ENCODE data around the gene ZNF710. TPM values are rescaled to one million over a fixed set of nuclear protein-coding genes. Genes with fewer than 3 reads are reported as not detected.
A peak's percentile ranks its signal among the peaks of the same experiment; 100 is the strongest.

ZNF710 gene
- total RNA-seq, 4 donors from 2014 or later: 9.0 to 15.6 (median 11.2) TPM

DNA sequence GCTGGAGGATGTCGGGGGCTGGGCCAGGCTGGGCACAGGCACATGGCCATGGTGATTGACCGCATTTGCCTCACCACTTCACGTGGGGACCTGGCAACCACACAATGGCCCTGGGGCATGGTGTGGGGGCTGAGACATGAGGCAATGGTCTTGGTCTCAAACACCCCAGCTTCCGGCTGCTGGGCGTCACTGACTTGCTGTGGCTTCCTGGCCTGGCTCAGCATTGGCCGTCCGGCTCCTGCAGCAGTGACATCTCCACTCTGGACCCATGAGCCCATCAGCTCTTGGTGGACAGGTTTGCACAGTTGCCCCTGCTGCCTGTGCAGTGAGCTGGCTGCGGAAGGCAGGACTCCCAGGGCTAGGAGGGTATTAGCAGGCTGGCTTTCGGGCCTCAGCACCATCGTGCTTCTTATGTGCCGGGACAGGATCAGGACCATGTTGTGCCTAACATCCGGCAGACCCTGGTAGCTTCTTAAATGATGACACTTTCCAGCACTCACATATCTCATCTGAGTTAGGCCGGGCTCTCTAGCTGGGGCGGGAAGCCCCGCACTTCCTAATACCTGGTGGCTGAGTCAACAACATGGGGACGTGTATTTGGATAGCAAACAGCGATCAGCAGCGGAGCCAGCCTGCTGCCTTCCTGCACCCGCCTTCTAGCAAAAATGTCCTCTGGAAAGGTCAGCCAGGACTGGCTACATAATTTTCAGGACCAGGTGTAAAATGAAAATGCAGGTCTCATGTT, 34.1 kb downstream of the ZNF710 start:
- peaks cover 0 to 69% (median 40%) of the 10 kb centered on the region in 4 donors for H3K4me1 ChIP-seq
- no peak for TF ChIP-seq POLR2A (IDR thresholded peaks at IDR 0.05)
- peak in 1 of 2 donors; percentile 69 for TF ChIP-seq EP300 (IDR thresholded peaks at IDR 0.05)
- no peaks in the 10 kb centered on the region for H3K27me3 ChIP-seq
- peak overlapping the region in 3 of 4 donors; percentile 65 to 80 (median 78) for H3K27ac ChIP-seq
- H3K4me3 ChIP-seq: no peak overlapping the region
- DNase-seq (ENCODE audit: low spot score in 2 of 2): peak in 1 of 2 donors; percentile 42
- WGBS, 2 donors: 85 to 86% methylated on average over 17 to 18 of the region's 19 CpGs
- no peaks in the 10 kb centered on the region for H3K9me3 ChIP-seq
- no peaks in the 10 kb centered on the region for H3K36me3 ChIP-seq

DNA sequence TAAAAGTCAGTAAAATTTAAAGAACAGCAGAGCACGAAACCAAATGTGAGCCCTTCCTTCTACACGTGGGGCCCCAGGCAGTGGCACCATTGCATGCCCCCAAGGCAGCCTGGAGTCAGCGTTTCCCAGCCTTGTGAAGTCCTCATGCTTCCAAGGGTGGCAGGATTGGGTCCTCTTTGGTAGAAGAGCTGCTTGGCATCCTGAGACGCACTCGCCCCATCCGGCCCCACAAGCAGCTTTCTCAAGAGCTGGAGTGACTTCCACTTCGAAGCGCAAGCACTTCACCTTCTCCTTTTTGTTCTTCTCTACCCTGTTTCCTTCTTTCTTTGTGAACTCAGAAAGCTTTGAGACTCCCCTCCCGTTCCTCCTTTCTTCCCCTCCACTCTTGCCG, 34.7 kb downstream of the ZNF710 start:
- peak in 1 of 2 donors; percentile 37 for TF ChIP-seq EP300 (IDR thresholded peaks at IDR 0.05)
- no peak for TF ChIP-seq POLR2A (IDR thresholded peaks at IDR 0.05)
- TF ChIP-seq, protein P1, sequence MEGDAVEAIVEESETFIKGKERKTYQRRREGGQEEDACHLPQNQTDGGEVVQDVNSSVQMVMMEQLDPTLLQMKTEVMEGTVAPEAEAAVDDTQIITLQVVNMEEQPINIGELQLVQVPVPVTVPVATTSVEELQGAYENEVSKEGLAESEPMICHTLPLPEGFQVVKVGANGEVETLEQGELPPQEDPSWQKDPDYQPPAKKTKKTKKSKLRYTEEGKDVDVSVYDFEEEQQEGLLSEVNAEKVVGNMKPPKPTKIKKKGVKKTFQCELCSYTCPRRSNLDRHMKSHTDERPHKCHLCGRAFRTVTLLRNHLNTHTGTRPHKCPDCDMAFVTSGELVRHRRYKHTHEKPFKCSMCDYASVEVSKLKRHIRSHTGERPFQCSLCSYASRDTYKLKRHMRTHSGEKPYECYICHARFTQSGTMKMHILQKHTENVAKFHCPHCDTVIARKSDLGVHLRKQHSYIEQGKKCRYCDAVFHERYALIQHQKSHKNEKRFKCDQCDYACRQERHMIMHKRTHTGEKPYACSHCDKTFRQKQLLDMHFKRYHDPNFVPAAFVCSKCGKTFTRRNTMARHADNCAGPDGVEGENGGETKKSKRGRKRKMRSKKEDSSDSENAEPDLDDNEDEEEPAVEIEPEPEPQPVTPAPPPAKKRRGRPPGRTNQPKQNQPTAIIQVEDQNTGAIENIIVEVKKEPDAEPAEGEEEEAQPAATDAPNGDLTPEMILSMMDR (IDR thresholded peaks at IDR 0.05): no peak
- H3K4me3 ChIP-seq: no peak overlapping the region
- H3K9me3 ChIP-seq: no peaks in the 10 kb centered on the region
- H3K27me3 ChIP-seq: no peaks in the 10 kb centered on the region
- no peaks in the 10 kb centered on the region for H3K36me3 ChIP-seq
- 70 to 80% methylated on average over 10 of the region's 10 CpGs for WGBS, 2 donors
- peaks cover 0 to 74% (median 42%) of the 10 kb centered on the region in 4 donors for H3K4me1 ChIP-seq
- no peak for DNase-seq (ENCODE audit: low spot score in 2 of 2)
- H3K27ac ChIP-seq: peak overlapping the region in 3 of 4 donors; percentile 47 to 80 (median 65)

GRCh38 chr15:90036343-90036742, 35.2 kb downstream of the ZNF710 start:
- peaks cover 0 to 75% (median 42%) of the 10 kb centered on the region in 4 donors for H3K4me1 ChIP-seq
- H3K9me3 ChIP-seq: no peaks in the 10 kb centered on the region
- H3K36me3 ChIP-seq: no peaks in the 10 kb centered on the region
- no peak overlapping the region for H3K4me3 ChIP-seq
- DNase-seq (ENCODE audit: low spot score in 2 of 2): no peak
- TF ChIP-seq POLR2A (IDR thresholded peaks at IDR 0.05): no peak
- TF ChIP-seq EP300 (IDR thresholded peaks at IDR 0.05): no peak
- TF ChIP-seq, protein P1 (IDR thresholded peaks at IDR 0.05): no peak
- 62 to 70% methylated on average over 9 of the region's 9 CpGs for WGBS, 2 donors
- no peaks in the 10 kb centered on the region for H3K27me3 ChIP-seq
- peak overlapping the region in 3 of 4 donors; percentile 47 to 80 (median 65) for H3K27ac ChIP-seq

- no peak for DNase-seq (ENCODE audit: low spot score in 2 of 2)
- Histone ChIP-seq H3K27me3 (no peaks in the 10 kb centered on the region), H3K9me3 (no peaks in the 10 kb centered on the region), H3K4me1 (peaks cover 0 to 70% (median 42%) of the 10 kb centered on the region in 4 donors), H3K27ac (peak overlapping the region in 3 of 4 donors; percentile 25 to 80 (median 65)), H3K4me3 (no peak overlapping the region), H3K36me3 (no peaks in the 10 kb centered on the region)
- TF ChIP-seq, protein P1 (IDR thresholded peaks at IDR 0.05): no peak
- TF ChIP-seq POLR2A (IDR thresholded peaks at IDR 0.05): no peak
- TF ChIP-seq EP300 (IDR thresholded peaks at IDR 0.05): no peak
- WGBS, 2 donors: 57 to 65% methylated on average over 10 to 11 of the region's 11 CpGs
Observed at GRCh38 chr15:90036806-90037510, 35.8 kb downstream of the ZNF710 start.

- DNase-seq (ENCODE audit: low spot score in 2 of 2): no peak
- TF ChIP-seq POLR2A (IDR thresholded peaks at IDR 0.05): no peak
- TF ChIP-seq, protein P1 (IDR thresholded peaks at IDR 0.05): no peak
- TF ChIP-seq EP300 (IDR thresholded peaks at IDR 0.05): no peak
- Histone ChIP-seq H3K36me3 (no peaks in the 10 kb centered on the region), H3K9me3 (no peaks in the 10 kb centered on the region), H3K4me1 (peaks cover 0 to 70% (median 42%) of the 10 kb centered on the region in 4 donors), H3K27me3 (no peaks in the 10 kb centered on the region), H3K4me3 (no peak overlapping the region), H3K27ac (no peak overlapping the region)
- WGBS, 2 donors: 55 to 60% methylated on average over 3 to 5 of the region's 5 CpGs
Observed at GRCh38 chr15:90037511-90037860, 36.4 kb downstream of the ZNF710 start.
